ENCODE results near the gene OLA1.

The OLA1 gene

DNA sequence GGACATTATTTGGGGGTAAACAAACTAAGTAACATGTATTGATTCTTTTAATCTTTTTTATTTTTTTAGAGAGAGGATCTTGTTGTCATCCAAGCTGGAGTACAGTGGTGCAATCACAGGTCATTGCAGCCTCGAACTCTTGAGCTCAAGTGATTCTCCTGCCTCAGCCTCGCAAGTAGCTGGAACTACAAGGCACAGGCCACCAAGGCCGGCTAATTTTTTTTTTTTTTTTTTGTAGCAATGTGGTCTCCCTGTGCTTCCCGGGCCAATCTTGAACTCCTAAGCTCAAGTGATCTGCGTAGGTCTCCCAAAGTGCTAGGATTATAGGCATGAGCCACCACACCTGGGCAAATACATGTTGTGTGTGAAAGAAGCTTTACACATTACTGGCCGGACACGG lies 29.6 kb downstream of the OLA1 start:
- no peak overlapping the region for H3K4me2 ChIP-seq (ENCODE audit: low read depth, low read length)
- H3K9me3 ChIP-seq (replicated peaks; ENCODE audit: insufficient read depth, low read length): no peaks in the 10 kb centered on the region
- H3F3A ChIP-seq (ENCODE audit: insufficient read depth, low read length): no peaks in the 10 kb centered on the region
- H2AFZ ChIP-seq (ENCODE audit: low read length): no peak overlapping the region
- no peak overlapping the region for H3K4me3 ChIP-seq (ENCODE audit: low read length)
- TF ChIP-seq, protein P1, sequence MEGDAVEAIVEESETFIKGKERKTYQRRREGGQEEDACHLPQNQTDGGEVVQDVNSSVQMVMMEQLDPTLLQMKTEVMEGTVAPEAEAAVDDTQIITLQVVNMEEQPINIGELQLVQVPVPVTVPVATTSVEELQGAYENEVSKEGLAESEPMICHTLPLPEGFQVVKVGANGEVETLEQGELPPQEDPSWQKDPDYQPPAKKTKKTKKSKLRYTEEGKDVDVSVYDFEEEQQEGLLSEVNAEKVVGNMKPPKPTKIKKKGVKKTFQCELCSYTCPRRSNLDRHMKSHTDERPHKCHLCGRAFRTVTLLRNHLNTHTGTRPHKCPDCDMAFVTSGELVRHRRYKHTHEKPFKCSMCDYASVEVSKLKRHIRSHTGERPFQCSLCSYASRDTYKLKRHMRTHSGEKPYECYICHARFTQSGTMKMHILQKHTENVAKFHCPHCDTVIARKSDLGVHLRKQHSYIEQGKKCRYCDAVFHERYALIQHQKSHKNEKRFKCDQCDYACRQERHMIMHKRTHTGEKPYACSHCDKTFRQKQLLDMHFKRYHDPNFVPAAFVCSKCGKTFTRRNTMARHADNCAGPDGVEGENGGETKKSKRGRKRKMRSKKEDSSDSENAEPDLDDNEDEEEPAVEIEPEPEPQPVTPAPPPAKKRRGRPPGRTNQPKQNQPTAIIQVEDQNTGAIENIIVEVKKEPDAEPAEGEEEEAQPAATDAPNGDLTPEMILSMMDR (IDR thresholded peaks at IDR 0.05; ENCODE audit: low read length): no peak
- no peak for TF ChIP-seq EZH2 (optimal IDR thresholded peaks at IDR 0.05; ENCODE audit: low read depth, low read length)
- no peak for TF ChIP-seq EZH2phosphoT487 (IDR thresholded peaks at IDR 0.05; ENCODE audit: low read length)
- no peaks in the 10 kb centered on the region for H3K4me1 ChIP-seq (ENCODE audit: low read length)
- no peak for DNase-seq
- H3K9ac ChIP-seq (ENCODE audit: low read length): no peak overlapping the region
- no peaks in the 10 kb centered on the region for H3K9me2 ChIP-seq (replicated peaks; ENCODE audit: insufficient read depth, low read length)
- no peaks in the 10 kb centered on the region for H4K20me1 ChIP-seq (ENCODE audit: insufficient read depth, low read length)
- H3K27ac ChIP-seq (ENCODE audit: low read length): no peak overlapping the region
- H3K27me3 ChIP-seq (replicated peaks; ENCODE audit: insufficient read depth, low read length): no peaks in the 10 kb centered on the region
- peaks cover 35% of the 10 kb centered on the region for H3K79me2 ChIP-seq (ENCODE audit: low read length)
- 0 out of 2 replicates have a peak, but pooled peaks cover 7% of the 10 kb centered on the region for H3K36me3 ChIP-seq (replicated peaks; ENCODE audit: insufficient read depth, low read length)

DNA sequence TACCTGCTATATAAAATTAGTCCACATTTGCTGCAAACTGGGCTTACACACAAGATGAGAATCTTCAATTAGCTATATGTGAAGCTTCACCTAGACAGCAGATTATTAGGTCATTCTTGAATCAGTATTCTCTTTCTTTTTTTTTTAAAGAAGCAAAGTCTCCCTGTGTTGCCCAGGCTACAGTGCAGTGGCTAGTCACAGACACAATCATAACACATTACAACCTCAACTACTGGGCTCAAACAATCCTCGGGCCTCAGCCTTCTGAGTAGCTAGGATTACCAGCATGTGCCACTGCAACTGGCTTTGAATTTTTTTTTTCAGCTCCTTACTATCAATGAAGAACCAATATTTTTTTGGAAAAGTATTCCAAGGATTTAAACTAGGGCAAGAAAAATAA lies 30.5 kb downstream of the OLA1 start:
- Histone ChIP-seq H3K4me3 (ENCODE audit: low read length) (no peak overlapping the region), H3K9me2 (replicated peaks; ENCODE audit: insufficient read depth, low read length) (no peaks in the 10 kb centered on the region), H3K27me3 (replicated peaks; ENCODE audit: insufficient read depth, low read length) (no peaks in the 10 kb centered on the region), H3K36me3 (replicated peaks; ENCODE audit: insufficient read depth, low read length) (0 out of 2 replicates have a peak, but pooled peaks cover 7% of the 10 kb centered on the region), H3K4me1 (ENCODE audit: low read length) (no peaks in the 10 kb centered on the region), H4K20me1 (ENCODE audit: insufficient read depth, low read length) (no peaks in the 10 kb centered on the region), H2AFZ (ENCODE audit: low read length) (no peak overlapping the region), H3K9ac (ENCODE audit: low read length) (no peak overlapping the region), H3K9me3 (replicated peaks; ENCODE audit: insufficient read depth, low read length) (no peaks in the 10 kb centered on the region), H3K27ac (ENCODE audit: low read length) (no peak overlapping the region), H3F3A (ENCODE audit: insufficient read depth, low read length) (no peaks in the 10 kb centered on the region), H3K4me2 (ENCODE audit: low read depth, low read length) (no peak overlapping the region), H3K79me2 (ENCODE audit: low read length) (peaks cover 39% of the 10 kb centered on the region)
- DNase-seq: no peak
- TF ChIP-seq, protein P1 (IDR thresholded peaks at IDR 0.05; ENCODE audit: low read length): no peak
- TF ChIP-seq EZH2phosphoT487 (IDR thresholded peaks at IDR 0.05; ENCODE audit: low read length): no peak
- TF ChIP-seq EZH2 (optimal IDR thresholded peaks at IDR 0.05; ENCODE audit: low read depth, low read length): no peak

DNA sequence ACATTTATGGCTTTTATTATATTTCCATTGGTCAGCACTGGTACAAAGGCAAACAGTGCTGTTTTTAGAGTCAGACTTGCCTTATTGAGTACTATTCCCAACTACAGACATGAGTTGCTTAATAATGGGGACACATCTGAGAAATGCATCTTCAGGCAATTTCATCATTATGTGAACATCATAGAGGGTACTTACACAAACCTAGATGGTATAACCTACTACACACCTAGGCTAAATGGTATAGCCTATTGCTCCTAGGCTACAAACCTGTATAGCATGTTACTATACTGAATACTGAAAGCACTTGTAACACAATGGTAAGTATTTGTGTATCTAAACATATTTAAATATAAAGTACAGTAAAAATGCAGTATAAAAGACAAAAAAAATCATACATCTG lies 36.4 kb downstream of the OLA1 start:
- Histone ChIP-seq H3K4me1 (ENCODE audit: low read length) (no peaks in the 10 kb centered on the region), H3K79me2 (ENCODE audit: low read length) (peaks cover 29% of the 10 kb centered on the region), H3K9me3 (replicated peaks; ENCODE audit: insufficient read depth, low read length) (no peaks in the 10 kb centered on the region), H3K27ac (ENCODE audit: low read length) (no peak overlapping the region), H3K4me3 (ENCODE audit: low read length) (no peak overlapping the region), H4K20me1 (ENCODE audit: insufficient read depth, low read length) (peaks cover 3% of the 10 kb centered on the region; the same call in 1 of the 2 replicates), H2AFZ (ENCODE audit: low read length) (no peak overlapping the region), H3K36me3 (replicated peaks; ENCODE audit: insufficient read depth, low read length) (0 out of 2 replicates have a peak, but pooled peaks cover 4% of the 10 kb centered on the region), H3K4me2 (ENCODE audit: low read depth, low read length) (no peak overlapping the region), H3K9ac (ENCODE audit: low read length) (no peak overlapping the region), H3K9me2 (replicated peaks; ENCODE audit: insufficient read depth, low read length) (no peaks in the 10 kb centered on the region), H3F3A (ENCODE audit: insufficient read depth, low read length) (no peaks in the 10 kb centered on the region), H3K27me3 (replicated peaks; ENCODE audit: insufficient read depth, low read length) (no peaks in the 10 kb centered on the region)
- TF ChIP-seq, protein P1 (IDR thresholded peaks at IDR 0.05; ENCODE audit: low read length): no peak
- TF ChIP-seq EZH2phosphoT487 (IDR thresholded peaks at IDR 0.05; ENCODE audit: low read length) (no peak), EZH2 (optimal IDR thresholded peaks at IDR 0.05; ENCODE audit: low read depth, low read length) (no peak)
- no peak for DNase-seq
